Measurements from ENCODE around the gene LPCAT4. TPM values are rescaled to one million over a fixed set of nuclear protein-coding genes. Genes with fewer than 3 reads are reported as not detected.
A peak's percentile ranks its signal among the peaks of the same experiment; 100 is the strongest.

Gene LPCAT4
- total RNA-seq, 6 experiments from 2014 or later, result 26.7 to 42.6 (median 30.8) TPM

DNA sequence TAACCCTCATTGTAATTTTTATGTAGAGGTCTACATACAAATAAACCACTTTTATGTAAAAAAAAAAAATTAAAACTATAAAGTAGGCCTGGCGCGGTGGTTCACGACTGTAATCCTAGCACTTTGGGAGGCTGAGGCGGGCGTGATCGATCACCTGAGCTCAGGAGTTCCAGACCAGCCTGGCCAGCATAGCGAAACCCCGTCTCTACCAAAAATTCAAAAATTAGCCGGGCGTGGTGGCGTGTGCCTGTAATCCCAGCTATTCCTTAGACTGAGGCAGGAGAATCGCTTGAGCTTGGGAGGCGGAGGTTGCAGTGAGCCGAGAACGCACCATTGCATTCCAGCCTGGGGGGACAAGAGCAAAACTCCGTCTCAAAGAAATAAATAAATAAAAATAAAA is 28.6 kb downstream of the LPCAT4 start:
- H3K27ac Mint-ChIP-seq, result peak overlapping the region; percentile 54
- peaks cover 4% of the 10 kb centered on the region for H3K9me3 Mint-ChIP-seq
- peaks cover 52% of the 10 kb centered on the region for H3K4me1 Mint-ChIP-seq (ENCODE audit: low read depth)
- H3K4me3 Mint-ChIP-seq, result peak overlapping the region; percentile 91
- TF ChIP-seq, protein P1, sequence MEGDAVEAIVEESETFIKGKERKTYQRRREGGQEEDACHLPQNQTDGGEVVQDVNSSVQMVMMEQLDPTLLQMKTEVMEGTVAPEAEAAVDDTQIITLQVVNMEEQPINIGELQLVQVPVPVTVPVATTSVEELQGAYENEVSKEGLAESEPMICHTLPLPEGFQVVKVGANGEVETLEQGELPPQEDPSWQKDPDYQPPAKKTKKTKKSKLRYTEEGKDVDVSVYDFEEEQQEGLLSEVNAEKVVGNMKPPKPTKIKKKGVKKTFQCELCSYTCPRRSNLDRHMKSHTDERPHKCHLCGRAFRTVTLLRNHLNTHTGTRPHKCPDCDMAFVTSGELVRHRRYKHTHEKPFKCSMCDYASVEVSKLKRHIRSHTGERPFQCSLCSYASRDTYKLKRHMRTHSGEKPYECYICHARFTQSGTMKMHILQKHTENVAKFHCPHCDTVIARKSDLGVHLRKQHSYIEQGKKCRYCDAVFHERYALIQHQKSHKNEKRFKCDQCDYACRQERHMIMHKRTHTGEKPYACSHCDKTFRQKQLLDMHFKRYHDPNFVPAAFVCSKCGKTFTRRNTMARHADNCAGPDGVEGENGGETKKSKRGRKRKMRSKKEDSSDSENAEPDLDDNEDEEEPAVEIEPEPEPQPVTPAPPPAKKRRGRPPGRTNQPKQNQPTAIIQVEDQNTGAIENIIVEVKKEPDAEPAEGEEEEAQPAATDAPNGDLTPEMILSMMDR (IDR thresholded peaks at IDR 0.05), result no peak
- peaks cover 18% of the 10 kb centered on the region for H3K36me3 Mint-ChIP-seq (ENCODE audit: low read depth)
- no peak for DNase-seq
- H3K27me3 Mint-ChIP-seq (ENCODE audit: insufficient read depth), result no peaks in the 10 kb centered on the region

DNA sequence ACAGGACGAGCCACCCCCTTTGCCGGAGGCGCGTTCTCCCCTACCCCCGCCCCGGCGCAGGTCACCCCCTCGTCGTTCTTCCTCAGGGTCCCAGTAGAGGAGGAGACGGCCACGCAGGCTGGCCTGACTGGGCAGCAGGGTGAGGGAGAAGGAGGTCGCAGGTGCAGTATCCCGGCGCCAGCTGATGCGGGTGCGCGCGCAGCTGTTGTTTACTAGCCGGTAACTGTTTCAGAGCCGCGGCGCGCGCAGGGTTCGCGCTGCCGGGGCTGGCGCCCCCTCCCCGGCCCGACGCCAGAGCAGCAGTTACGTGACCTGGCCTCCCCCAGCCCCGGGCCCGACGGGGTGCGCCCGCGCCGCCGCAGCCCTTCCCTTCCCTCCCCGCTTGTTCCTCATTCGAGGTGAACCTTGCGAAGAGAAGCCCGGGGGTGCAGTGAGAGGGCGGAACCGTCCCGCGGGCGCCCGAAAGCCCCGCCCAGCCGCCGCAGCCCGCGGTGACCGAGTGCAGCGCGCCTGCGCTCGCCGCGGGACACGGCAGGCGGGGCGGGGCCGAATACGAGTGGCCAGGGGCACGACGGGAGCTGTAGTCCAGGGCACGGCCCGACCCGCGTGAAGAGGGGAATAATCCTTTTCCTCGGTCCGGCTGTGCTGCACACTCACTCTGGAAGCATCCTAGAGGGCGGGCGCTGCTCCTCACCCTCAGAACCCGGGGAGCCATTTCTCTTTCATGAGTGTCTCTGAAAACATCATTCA is 29.3 kb downstream of the LPCAT4 start, which contains the start of gene SLC12A6:
Gene SLC12A6, minus strand, starts transcription at position 225 of the 750 bp plus-strand sequence. CDS start 1,101 bp downstream, outside the sequence.
- peak; percentile 94 for DNase-seq
- Mint-ChIP-seq H3K4me3 (peak within 1 kb of the TSS; percentile 91), H3K9me3 (peaks cover 4% of the 10 kb centered on the region), H3K36me3 (ENCODE audit: low read depth) (peaks cover 18% of the 10 kb centered on the region), H3K27ac (peak within 1 kb of the TSS; percentile 54), H3K27me3 (ENCODE audit: insufficient read depth) (no peaks in the 10 kb centered on the region), H3K4me1 (ENCODE audit: low read depth) (peaks cover 52% of the 10 kb centered on the region)
- TF ChIP-seq, protein P1 (IDR thresholded peaks at IDR 0.05), result peak; percentile 7; the same call in 1 of the 2 replicates

DNA sequence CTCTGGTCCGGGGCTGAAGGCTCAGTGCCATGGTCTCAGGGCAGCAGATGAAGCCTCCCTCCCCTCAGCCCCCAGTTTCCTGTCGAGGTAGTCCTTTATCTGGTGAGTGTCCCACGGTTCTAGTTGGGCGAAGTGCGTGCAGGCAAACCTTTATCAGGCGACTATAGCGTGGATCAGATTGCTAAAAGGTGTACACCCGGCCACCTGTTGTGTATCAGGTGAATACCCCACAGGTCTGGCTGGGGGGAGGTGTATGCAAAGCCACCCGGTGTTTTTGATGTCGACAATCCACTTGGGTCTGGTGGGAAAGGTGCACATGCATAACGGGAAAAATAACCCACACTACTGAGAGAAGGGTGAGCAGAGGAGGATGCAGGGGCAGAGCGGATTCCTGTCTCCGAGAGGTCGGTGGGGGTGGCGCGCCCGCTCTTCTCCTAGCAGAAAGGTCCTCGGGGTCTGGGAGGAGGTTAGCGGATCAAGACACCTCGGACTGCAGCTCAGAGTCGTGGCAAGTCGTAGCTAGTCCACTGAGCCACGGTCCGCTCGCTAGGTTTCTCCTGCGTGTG is 29.9 kb downstream of the LPCAT4 start:
- Mint-ChIP-seq H3K27me3 (ENCODE audit: insufficient read depth) (no peaks in the 10 kb centered on the region), H3K27ac (peak overlapping the region; percentile 13; the same call in 1 of the 2 replicates), H3K36me3 (ENCODE audit: low read depth) (peaks cover 17% of the 10 kb centered on the region), H3K4me1 (ENCODE audit: low read depth) (peaks cover 51% of the 10 kb centered on the region), H3K4me3 (peak overlapping the region; percentile 91), H3K9me3 (peaks cover 4% of the 10 kb centered on the region)
- no peak for DNase-seq
- TF ChIP-seq, protein P1 (IDR thresholded peaks at IDR 0.05), result no peak

DNA sequence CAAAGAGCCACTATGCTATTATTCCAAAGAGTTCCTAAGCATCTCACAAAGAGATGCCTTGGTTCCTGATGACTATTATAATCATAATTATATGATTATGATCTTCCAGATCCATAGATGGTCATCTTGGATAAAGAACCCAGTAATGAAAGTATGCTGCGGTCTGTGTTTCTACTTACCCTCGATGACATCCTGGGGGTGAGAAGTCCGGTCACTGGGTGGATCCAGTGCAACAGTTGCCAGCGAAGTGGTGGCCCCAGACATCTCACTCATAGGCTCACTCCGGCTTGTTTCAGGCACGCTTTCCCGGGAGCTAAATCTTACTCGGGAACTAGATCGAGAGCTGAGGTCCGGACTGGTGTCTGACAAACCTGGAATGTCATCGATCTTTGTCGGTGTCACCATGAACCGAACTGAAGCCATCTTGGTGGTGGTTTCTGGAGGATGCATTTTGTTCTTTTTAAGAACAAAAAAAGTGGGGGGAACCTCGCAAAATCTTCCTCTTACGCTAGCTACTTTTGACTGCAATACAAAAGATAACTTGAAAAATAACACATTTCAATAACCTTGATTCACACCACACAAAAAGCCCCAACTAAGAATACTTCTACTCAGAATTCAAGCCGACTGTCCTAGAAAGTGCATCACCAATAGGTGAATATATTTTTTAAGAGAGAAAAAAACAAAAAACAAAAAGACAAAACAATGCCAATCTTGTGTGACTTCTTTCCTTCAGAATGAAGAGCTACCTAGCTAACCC is 30.6 kb downstream of the LPCAT4 start:
- H3K4me3 Mint-ChIP-seq, result peak overlapping the region; percentile 91
- H3K9me3 Mint-ChIP-seq, result no peaks in the 10 kb centered on the region
- H3K27me3 Mint-ChIP-seq (ENCODE audit: insufficient read depth), result no peaks in the 10 kb centered on the region
- peaks cover 44% of the 10 kb centered on the region for H3K4me1 Mint-ChIP-seq (ENCODE audit: low read depth)
- peak overlapping the region; percentile 0; the same call in 1 of the 2 replicates for H3K27ac Mint-ChIP-seq
- H3K36me3 Mint-ChIP-seq (ENCODE audit: low read depth), result peaks cover 10% of the 10 kb centered on the region
- no peak for DNase-seq
- TF ChIP-seq, protein P1 (IDR thresholded peaks at IDR 0.05), result no peak

DNA sequence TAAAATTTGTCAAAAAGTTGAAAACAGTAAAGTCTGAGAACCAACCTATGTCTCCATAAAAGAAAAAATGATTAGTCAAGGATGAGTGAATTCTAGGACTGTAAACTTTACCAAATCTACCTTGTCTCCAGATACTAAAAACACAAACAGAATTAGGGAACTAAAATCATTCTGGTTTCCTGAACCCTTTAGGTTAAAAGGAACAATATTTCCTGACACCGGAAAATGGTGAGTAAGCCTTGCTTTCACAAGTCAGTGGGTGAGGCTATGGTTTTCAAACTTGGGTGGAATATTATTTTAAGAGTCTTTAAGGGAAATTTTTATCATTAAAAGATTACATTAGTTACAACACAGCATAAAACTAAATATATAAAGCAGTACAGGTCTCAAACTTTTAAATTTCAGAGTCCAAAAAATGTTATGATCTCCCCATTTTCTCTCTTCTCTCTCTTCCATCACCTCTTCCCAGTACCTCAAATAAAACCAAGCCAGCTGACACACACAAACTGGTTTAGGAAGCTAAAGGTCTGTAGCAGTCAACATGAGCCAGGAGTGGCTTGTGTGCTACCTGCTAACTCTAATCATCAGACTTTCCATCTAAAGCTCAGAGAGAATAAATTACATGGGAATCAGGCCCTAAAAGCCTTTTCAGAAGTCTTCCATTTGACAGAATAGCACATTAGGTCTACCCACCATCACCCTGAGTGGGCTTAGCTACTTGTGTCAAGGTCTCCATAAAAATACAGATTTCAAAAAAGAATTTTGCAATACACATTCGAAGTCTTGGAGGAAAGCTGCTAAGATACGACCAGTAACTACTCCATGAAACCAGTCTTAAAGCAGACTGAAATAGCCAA is 31.6 kb downstream of the LPCAT4 start:
- Mint-ChIP-seq H3K36me3 (ENCODE audit: low read depth) (peaks cover 6% of the 10 kb centered on the region), H3K27ac (no peak overlapping the region), H3K4me1 (ENCODE audit: low read depth) (peaks cover 41% of the 10 kb centered on the region), H3K4me3 (no peak overlapping the region), H3K9me3 (no peaks in the 10 kb centered on the region), H3K27me3 (ENCODE audit: insufficient read depth) (no peaks in the 10 kb centered on the region)
- DNase-seq, result no peak
- TF ChIP-seq, protein P1 (IDR thresholded peaks at IDR 0.05), result no peak
